SK-N-DZ (cell line): ENCODE data around the gene SEC22B.
"Not testable (repeated sequence)": the region's sequence is repeated elsewhere in the genome, so short reads cannot be mapped to it uniquely, and the experiment has no call there.

Experiments used
- DNase-seq: peaks from one replicate; pipeline ENCODE4 v3.0.0-alpha.2; 2015; ENCODE audit warnings: low spot score
- small RNA-seq, 2 experiments: library from RNA; depleted of rRNA; stranded (forward); fragments of <200 nt; gene quantifications; one replicate each; pipeline ENCODE3, GENCODE V24; 2014

The SEC22B gene

GRCh38 chr1:120116094-120116493 lies 60.2 kb downstream of the SEC22B start:
- DNase-seq: not testable (repeated sequence)

GRCh38 chr1:120113134-120113533 lies 63.2 kb downstream of the SEC22B start:
- not testable (repeated sequence) for DNase-seq

- DNase-seq: not testable (repeated sequence)
These were observed 64.1 kb downstream of the SEC22B start for GRCh38 chr1:120112212-120112611.

GRCh38 chr1:120111771-120112170 lies 64.5 kb downstream of the SEC22B start:
- not testable (repeated sequence) for DNase-seq

- DNase-seq: not testable (repeated sequence)
These were observed 65.3 kb downstream of the SEC22B start for GRCh38 chr1:120111008-120111407.

GRCh38 chr1:120109656-120110055 lies 66.7 kb downstream of the SEC22B start:
- not testable (repeated sequence) for DNase-seq

- DNase-seq: not testable (repeated sequence)
These were observed 67.1 kb downstream of the SEC22B start for GRCh38 chr1:120109180-120109579.

GRCh38 chr1:120105288-120105687 lies 71.0 kb downstream of the SEC22B start:
- not testable (repeated sequence) for DNase-seq

GRCh38 chr1:120103768-120104167 lies 72.6 kb downstream of the SEC22B start:
- DNase-seq: not testable (repeated sequence)

GRCh38 chr1:120101593-120101992 lies 74.7 kb downstream of the SEC22B start:
- not testable (repeated sequence) for DNase-seq

Small RNA genes lying within 50 kb of the gene (small RNA-seq; reads per million reads assigned to genes)
- gene RNU6-465P: 0 reads per million in 2 experiments
